GM06990 (cell line): ENCODE results near the gene SSTR3.

Experiments used
- DNase-seq: peaks from one replicate; pipeline ENCODE4 v3.0.0-alpha.2; 2011; ENCODE audit not compliant: insufficient read length; ENCODE audit errors: extremely low read depth
- H3K27me3 ChIP-seq: replicated peaks from 2 replicates; pipeline ENCODE4 v1.6.0; 2011; ENCODE audit warnings: low read length; ENCODE audit not compliant: control insufficient read depth, insufficient read depth
- H3K36me3 ChIP-seq: 2 replicates; pipeline ENCODE4 v1.5.1; 2011; ENCODE audit warnings: low read length; ENCODE audit not compliant: control insufficient read depth, insufficient read depth
- H3K4me3 ChIP-seq: replicated peaks from 2 replicates; pipeline ENCODE4 v1.5.1; 2011; ENCODE audit warnings: low read depth, mild to moderate bottlenecking, control low read depth, low read length
- TF ChIP-seq, protein P1 (sequence below): IDR thresholded peaks from 2 replicates; pipeline ENCODE4 v1.5.1; 2011; ENCODE audit warnings: low read length, control low read depth, mild to moderate bottlenecking, inconsistent platforms; ENCODE audit not compliant: insufficient read depth, poor library complexity, severe bottlenecking

Gene SSTR3

DNA sequence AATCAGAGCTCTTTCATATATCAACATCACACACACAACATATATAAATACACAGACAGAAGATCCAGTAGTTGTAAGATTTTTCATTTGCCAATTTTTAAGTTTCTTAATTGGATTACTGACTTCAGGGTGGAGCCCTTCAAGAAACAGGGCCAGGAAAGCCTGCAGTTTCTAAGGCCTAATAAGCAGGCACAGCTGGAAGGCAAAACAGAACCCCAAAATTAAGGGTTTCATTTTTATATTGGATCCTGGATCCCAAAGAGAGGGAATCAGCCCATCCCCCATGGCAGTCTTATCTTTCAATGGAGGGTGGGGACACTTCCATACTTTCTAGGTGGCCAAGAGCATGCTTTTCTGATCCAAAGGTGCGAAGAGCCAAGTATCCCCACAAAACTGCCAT lies 19.5 kb downstream of the SSTR3 start:
- Histone ChIP-seq H3K27me3 (no peaks in the 10 kb centered on the region), H3K4me3 (no peak overlapping the region), H3K36me3 (no peaks in the 10 kb centered on the region)
- no peak for DNase-seq
- TF ChIP-seq, protein P1, sequence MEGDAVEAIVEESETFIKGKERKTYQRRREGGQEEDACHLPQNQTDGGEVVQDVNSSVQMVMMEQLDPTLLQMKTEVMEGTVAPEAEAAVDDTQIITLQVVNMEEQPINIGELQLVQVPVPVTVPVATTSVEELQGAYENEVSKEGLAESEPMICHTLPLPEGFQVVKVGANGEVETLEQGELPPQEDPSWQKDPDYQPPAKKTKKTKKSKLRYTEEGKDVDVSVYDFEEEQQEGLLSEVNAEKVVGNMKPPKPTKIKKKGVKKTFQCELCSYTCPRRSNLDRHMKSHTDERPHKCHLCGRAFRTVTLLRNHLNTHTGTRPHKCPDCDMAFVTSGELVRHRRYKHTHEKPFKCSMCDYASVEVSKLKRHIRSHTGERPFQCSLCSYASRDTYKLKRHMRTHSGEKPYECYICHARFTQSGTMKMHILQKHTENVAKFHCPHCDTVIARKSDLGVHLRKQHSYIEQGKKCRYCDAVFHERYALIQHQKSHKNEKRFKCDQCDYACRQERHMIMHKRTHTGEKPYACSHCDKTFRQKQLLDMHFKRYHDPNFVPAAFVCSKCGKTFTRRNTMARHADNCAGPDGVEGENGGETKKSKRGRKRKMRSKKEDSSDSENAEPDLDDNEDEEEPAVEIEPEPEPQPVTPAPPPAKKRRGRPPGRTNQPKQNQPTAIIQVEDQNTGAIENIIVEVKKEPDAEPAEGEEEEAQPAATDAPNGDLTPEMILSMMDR, result no peak

GRCh38 chr22:37192204-37192603 lies 20.1 kb downstream of the SSTR3 start:
- Histone ChIP-seq H3K36me3 (no peaks in the 10 kb centered on the region), H3K27me3 (no peaks in the 10 kb centered on the region), H3K4me3 (no peak overlapping the region)
- TF ChIP-seq, protein P1, result no peak
- no peak for DNase-seq

DNA sequence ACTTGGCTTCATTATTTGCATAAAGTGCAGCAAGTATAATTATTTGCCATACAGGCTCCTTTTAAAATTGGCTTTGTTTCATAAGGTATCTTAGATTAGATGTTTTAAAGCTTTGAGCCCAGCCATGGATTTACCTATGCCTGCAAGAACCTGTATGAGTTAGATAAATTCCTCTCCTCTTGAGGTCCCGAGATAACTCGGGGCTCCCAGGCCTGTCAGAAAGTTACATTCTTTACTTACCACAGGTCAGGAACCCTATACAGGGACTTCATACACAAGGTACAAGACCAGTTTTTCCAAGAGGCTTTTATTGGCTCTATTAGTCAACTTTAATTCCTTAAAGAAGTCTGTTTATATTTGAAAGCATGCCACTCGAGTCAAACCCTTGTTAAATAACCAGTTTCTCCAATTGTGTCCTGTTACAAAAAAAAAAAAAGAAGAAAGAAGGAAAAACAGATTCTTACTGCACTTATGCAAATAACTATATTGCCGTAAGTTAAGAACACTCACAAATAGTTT lies 22.0 kb downstream of the SSTR3 start:
- TF ChIP-seq, protein P1, result no peak
- H3K27me3 ChIP-seq, result no peaks in the 10 kb centered on the region
- no peak for DNase-seq
- H3K4me3 ChIP-seq, result no peak overlapping the region
- H3K36me3 ChIP-seq, result no peaks in the 10 kb centered on the region

GRCh38 chr22:37188901-37189466 lies 23.3 kb downstream of the SSTR3 start:
- Histone ChIP-seq H3K27me3 (no peaks in the 10 kb centered on the region), H3K4me3 (no peak overlapping the region), H3K36me3 (no peaks in the 10 kb centered on the region)
- TF ChIP-seq, protein P1, result no peak
- no peak for DNase-seq

- Histone ChIP-seq H3K4me3 (no peak within 1 kb of the TSS), H3K27me3 (no peaks in the 10 kb centered on the region), H3K36me3 (no peaks in the 10 kb centered on the region)
- DNase-seq, result no peak
- TF ChIP-seq, protein P1, result no peak
These were observed 24.2 kb downstream of the SSTR3 start, which contains the start of gene C1QTNF6 for GRCh38 chr22:37187891-37188761. TSS of gene C1QTNF6 (minus strand) at chr22:37188247. CDS start at chr22:37188213, 34 bp downstream.
